RPMI7951 (cell line): ENCODE data around the gene GDAP1L1. TPM values are rescaled to one million over a fixed set of nuclear protein-coding genes. Genes with fewer than 3 reads are reported as not detected.
A peak's percentile ranks its signal among the peaks of the same experiment; 100 is the strongest.
"Not testable (repeated sequence)": the region's sequence is repeated elsewhere in the genome, so short reads cannot be mapped to it uniquely, and the experiment has no call there.

Source experiments
- DNase-seq: peaks from one replicate; pipeline ENCODE4 v3.0.0-alpha.2; 2012; ENCODE audit warnings: low read depth
- total RNA-seq: library from RNA; depleted of rRNA; stranded (reverse); fragments of >200 nt; shearing (Covaris generic); gene quantifications from 2 replicates; pipeline ENCODE4 v1.2.3, GENCODE V29; 2014; rRNA removed

Gene GDAP1L1
- total RNA-seq, 1 experiment from 2014 or later: not detected

GRCh38 chr20:44302026-44302669, 55.0 kb downstream of the GDAP1L1 start:
- DNase-seq: no peak

- no peak for DNase-seq
These were observed 55.6 kb downstream of the GDAP1L1 start for GRCh38 chr20:44302736-44303135.

GRCh38 chr20:44304383-44304782, 57.3 kb downstream of the GDAP1L1 start:
- DNase-seq: no peak

- DNase-seq: no peak
These were observed 59.8 kb downstream of the GDAP1L1 start for GRCh38 chr20:44306927-44307326.

GRCh38 chr20:44309763-44310663, 62.9 kb downstream of the GDAP1L1 start:
- DNase-seq: peak; percentile 66

GRCh38 chr20:44310664-44311639, 63.8 kb downstream of the GDAP1L1 start, which contains the start of gene FITM2:
Gene FITM2 (minus strand): TSS chr20:44311202. CDS start chr20:44311148, 54 bp downstream.
- DNase-seq: peak; percentile 98

- DNase-seq: no peak
These were observed 67.8 kb downstream of the GDAP1L1 start for GRCh38 chr20:44314870-44315269.

GRCh38 chr20:44319839-44320422, 72.8 kb downstream of the GDAP1L1 start:
- no peak for DNase-seq

GRCh38 chr20:44324343-44324742, 77.2 kb downstream of the GDAP1L1 start:
- no peak for DNase-seq

- DNase-seq: no peak
These were observed 79.5 kb downstream of the GDAP1L1 start for GRCh38 chr20:44326391-44327159.

GRCh38 chr20:44327748-44328147, 80.6 kb downstream of the GDAP1L1 start:
- DNase-seq: not testable (repeated sequence)

- DNase-seq: no peak
These were observed 81.3 kb downstream of the GDAP1L1 start for GRCh38 chr20:44328428-44328827.

Other genes starting within 250 kb of the GDAP1L1 start
- gene JPH2, start 60.1 kb upstream of the GDAP1L1 start, total RNA-seq: 16.0 and 24.2 TPM in 2 replicates
- gene OSER1, start 36.5 kb upstream of the GDAP1L1 start, total RNA-seq: 81.6 and 89.0 TPM in 2 replicates
- gene FITM2, start 63.9 kb downstream of the GDAP1L1 start, total RNA-seq: 9.1 and 14.1 TPM in 2 replicates
- not detected in 2 replicates for gene R3HDML, start 89.7 kb downstream of the GDAP1L1 start, total RNA-seq
- not detected in 2 replicates for gene HNF4A, start 108.4 kb downstream of the GDAP1L1 start, total RNA-seq
- 8.5 TPM in 2 replicates for gene TTPAL, start 228.6 kb downstream of the GDAP1L1 start, total RNA-seq